Psoas muscle (tissue), 8 donors: ENCODE measurements around the gene TTF1. TPM values are rescaled to one million over a fixed set of nuclear protein-coding genes. Genes with fewer than 3 reads are reported as not detected.

Experiments used
- ATAC-seq, 4 donors: fragments of 200-7000 bp; cut with Tn5 transposase; one replicate each; pipeline ENCODE4 v1.9.1; 2020; ENCODE audit warnings: moderate library complexity in 3 of 4, mild to moderate bottlenecking in 2 of 4
- DNase-seq, 2 donors: peaks; one replicate each; pipeline ENCODE4 v3.0.0-alpha.2; 2020
- H3K27ac ChIP-seq: fragments of 200-600 bp; one replicate; pipeline ENCODE4 v1.8.0; 2022
- H3K27me3 ChIP-seq, 3 donors: fragments of 200-600 bp in 1 of 3; one replicate each; pipeline versions ENCODE4 v1.6.1 to v1.8.0; 2013 to 2022; ENCODE audit warnings: low read length in 2 of 3, mild to moderate bottlenecking in 2 of 3, moderate library complexity in 1 of 3; ENCODE audit not compliant: insufficient read depth in 3 of 3
- H3K36me3 ChIP-seq, 2 donors: fragments of 200-600 bp in 1 of 2; one replicate each; pipeline versions ENCODE4 v1.6.1 to v1.8.0; 2013 to 2022; ENCODE audit warnings: low read depth in 1 of 2, mild to moderate bottlenecking in 1 of 2, moderate library complexity in 1 of 2; ENCODE audit not compliant: insufficient read depth in 1 of 2
- H3K4me1 ChIP-seq: fragments of 200-600 bp; one replicate; pipeline ENCODE4 v1.8.0; 2022
- H3K4me3 ChIP-seq: fragments of 200-600 bp; one replicate; pipeline ENCODE4 v1.8.0; 2022; ENCODE audit warnings: mild to moderate bottlenecking
- H3K9me3 ChIP-seq: fragments of 200-600 bp; one replicate; pipeline ENCODE4 v1.8.0; 2022
- WGBS, 3 donors: extraction: QIAGEN DNeasy Blood & Tissue Kit; methylation state at CpG; one replicate each; pipeline versions ENCODE4 v1.1.6 to v1.1.7; 2013; 5-methylcytosine and 5-hydroxymethylcytosine counted together
- intact Hi-C, 2 donors: fragments of 100-400 bp; cut with DNase I; formaldehyde crosslinking; loops; one replicate each; pipeline versions ENCODE4 v1.11.0 to v1.14.2; 2022
- polyA plus RNA-seq, 3 donors: library from polyadenylated mRNA; stranded (reverse); fragments of 200-250 nt; gene quantifications; one replicate each; pipeline ENCODE4 v1.2.3, GENCODE V29; 2013
- total RNA-seq, 4 donors: library from RNA; stranded (reverse); fragmentation: NEBNext Ultra II Directional in 2 of 4; extraction: Animal tissue kit (Norgen Biotek cat#: 25700) in 2 of 4; gene quantifications; one replicate each; pipeline versions ENCODE4 v1.2.1 to v1.2.4, GENCODE V29; 2021 to 2023
- TF ChIP-seq, protein P1 (sequence below): fragments of 200-600 bp; IDR thresholded peaks from one replicate; pipeline ENCODE4 v1.8.0; 2022; ENCODE audit warnings: antibody characterized with exemption
- donor health status: healthy with polysubstance abuse.
- donor health status: DM: no; HTN: no; CAD: no; lungs with moderate emphysema.
- donor health status: Bipolar disorder and iron deficiency.
- donor health status: healthy.
- donor health status: DM: yes; HTN: yes; CAD: no.
- donor health status: DM: no; HTN: no; CAD: no.
- donor health status: DM: no; HTN: no; CAD: no.
- donor health status: DM: yes; HTN: yes; CAD: no.

The TTF1 gene
- total and polyA plus RNA-seq, 7 donors = 11.1 to 33.8 (median 15.3) TPM

GRCh38 chr9:132412089-132412488 lies 5.4 kb upstream of the TTF1 start:
- intact Hi-C loops = loop anchor here (5.0 to 10.0 kb wide), 2 partner anchors 160 to 163 kb away; no protein-coding TSS in a partner anchor
- H3K4me1 ChIP-seq = peaks cover 8% of the 10 kb centered on the region
- ATAC-seq (no peak), DNase-seq (no peak)
- H3K27ac ChIP-seq = no peak overlapping the region
- WGBS, 3 donors = 5 to 7% (median 7%) methylated on average over 8 of the region's 8 CpGs
- TF ChIP-seq, protein P1, sequence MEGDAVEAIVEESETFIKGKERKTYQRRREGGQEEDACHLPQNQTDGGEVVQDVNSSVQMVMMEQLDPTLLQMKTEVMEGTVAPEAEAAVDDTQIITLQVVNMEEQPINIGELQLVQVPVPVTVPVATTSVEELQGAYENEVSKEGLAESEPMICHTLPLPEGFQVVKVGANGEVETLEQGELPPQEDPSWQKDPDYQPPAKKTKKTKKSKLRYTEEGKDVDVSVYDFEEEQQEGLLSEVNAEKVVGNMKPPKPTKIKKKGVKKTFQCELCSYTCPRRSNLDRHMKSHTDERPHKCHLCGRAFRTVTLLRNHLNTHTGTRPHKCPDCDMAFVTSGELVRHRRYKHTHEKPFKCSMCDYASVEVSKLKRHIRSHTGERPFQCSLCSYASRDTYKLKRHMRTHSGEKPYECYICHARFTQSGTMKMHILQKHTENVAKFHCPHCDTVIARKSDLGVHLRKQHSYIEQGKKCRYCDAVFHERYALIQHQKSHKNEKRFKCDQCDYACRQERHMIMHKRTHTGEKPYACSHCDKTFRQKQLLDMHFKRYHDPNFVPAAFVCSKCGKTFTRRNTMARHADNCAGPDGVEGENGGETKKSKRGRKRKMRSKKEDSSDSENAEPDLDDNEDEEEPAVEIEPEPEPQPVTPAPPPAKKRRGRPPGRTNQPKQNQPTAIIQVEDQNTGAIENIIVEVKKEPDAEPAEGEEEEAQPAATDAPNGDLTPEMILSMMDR = peak; percentile 30
- H3K36me3 ChIP-seq = no peaks in the 10 kb centered on the region
- no peak overlapping the region for H3K4me3 ChIP-seq
- H3K9me3 ChIP-seq = no peaks in the 10 kb centered on the region
- H3K27me3 ChIP-seq = peaks cover 2 to 80% (median 15%) of the 10 kb centered on the region in 3 donors

GRCh38 chr9:132411091-132411508 lies 4.5 kb upstream of the TTF1 start:
- TF ChIP-seq, protein P1 = peak; percentile 46
- DNase-seq = peak in 1 of 2 donors; percentile 59
- Histone ChIP-seq H3K36me3 (no peaks in the 10 kb centered on the region), H3K4me3 (peak overlapping the region; percentile 59), H3K4me1 (peaks cover 8% of the 10 kb centered on the region), H3K27me3 (peaks cover 2 to 70% (median 15%) of the 10 kb centered on the region in 3 donors), H3K27ac (no peak overlapping the region), H3K9me3 (no peaks in the 10 kb centered on the region)
- intact Hi-C loops = loop anchor here (2.0 to 10.0 kb wide), 3 partner anchors 161 to 390 kb away; no protein-coding TSS in a partner anchor
- peak in 3 of 4 donors; percentile 37 to 41 (median 39) for ATAC-seq
- WGBS, 3 donors = 1 to 2% (median 2%) methylated on average over 20 of the region's 20 CpGs

GRCh38 chr9:132410642-132411041 lies 4.0 kb upstream of the TTF1 start:
- H3K36me3 ChIP-seq = no peaks in the 10 kb centered on the region
- peaks cover 2 to 65% (median 13%) of the 10 kb centered on the region in 3 donors for H3K27me3 ChIP-seq
- H3K4me1 ChIP-seq = peaks cover 13% of the 10 kb centered on the region
- TF ChIP-seq, protein P1 = no peak
- H3K9me3 ChIP-seq = no peaks in the 10 kb centered on the region
- no peak for DNase-seq
- H3K4me3 ChIP-seq = peak overlapping the region; percentile 59
- H3K27ac ChIP-seq = no peak overlapping the region
- intact Hi-C loops = loop anchor here (2.0 to 10.0 kb wide), 3 partner anchors 162 to 390 kb away; no protein-coding TSS in a partner anchor
- whole genome bisulfite sequencing, 3 donors = 12% methylated on average over 19 of the region's 19 CpGs
- no peak for ATAC-seq

DNA sequence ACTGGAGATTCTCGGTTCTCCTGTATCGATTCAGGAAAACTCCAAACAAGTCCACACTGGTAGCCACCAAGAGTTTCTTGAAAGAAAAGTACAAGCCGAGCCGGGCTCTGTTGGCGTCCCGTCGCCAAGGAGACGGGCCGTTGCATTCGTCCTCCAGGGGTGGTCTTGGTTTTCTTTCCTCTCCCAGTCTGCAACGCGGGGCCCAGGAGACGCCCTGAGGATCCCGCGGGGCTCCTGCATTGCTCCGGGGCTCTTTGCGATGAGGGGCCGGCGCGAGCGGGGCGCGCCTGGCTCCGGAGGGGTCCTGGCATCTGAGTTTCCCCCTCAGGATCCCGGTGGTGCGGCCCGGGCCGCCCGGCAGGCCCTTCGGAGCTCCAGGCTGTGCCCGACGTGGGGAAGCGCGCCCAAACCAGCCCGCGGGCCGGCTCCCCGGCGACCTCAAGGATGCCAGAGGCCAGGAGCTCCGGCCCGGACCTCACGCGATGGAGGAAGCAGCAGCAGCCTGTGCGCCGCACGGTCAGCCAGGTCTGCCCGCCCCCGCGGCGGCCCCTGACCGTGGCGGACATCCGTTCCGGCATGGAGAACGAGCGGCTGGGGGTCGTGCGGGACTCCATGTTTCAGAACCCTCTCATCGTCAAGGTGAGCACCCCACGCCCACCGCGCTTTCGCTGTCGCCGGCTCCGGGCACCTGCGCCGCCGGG lies 3.3 kb upstream of the TTF1 start, which contains the start of gene CFAP77:
Gene CFAP77, plus strand, starts transcription at position 384 of the 701 bp plus-strand sequence. Its CDS starts 61 bp downstream, at position 445.
- Histone ChIP-seq H3K4me1 (peaks cover 15% of the 10 kb centered on the region), H3K4me3 (peak within 1 kb of the TSS; percentile 59), H3K27me3 (peaks cover 0 to 58% (median 10%) of the 10 kb centered on the region in 3 donors), H3K27ac (no peak within 1 kb of the TSS), H3K36me3 (no peaks in the 10 kb centered on the region), H3K9me3 (no peaks in the 10 kb centered on the region)
- intact Hi-C loops = loop anchor here (2.0 to 10.0 kb wide), 5 partner anchors 58 to 392 kb away; partner anchors contain the start of gene SETX (in 1 of the 2)
- peak; percentile 36 to 58 for DNase-seq
- no peak for ATAC-seq
- 0 to 1% (median 1%) methylated on average over 48 to 69 of the region's 69 CpGs for WGBS, 3 donors
- TF ChIP-seq, protein P1 = no peak
